GM12878 (cell line): ENCODE measurements around the gene HMGB3. TPM values are rescaled to one million over a fixed set of nuclear protein-coding genes. Genes with fewer than 3 reads are reported as not detected.

Experiments
- ATAC-seq: fragments of 200-7000 bp; cut with Tn5 transposase; 3 replicates; pipeline ENCODE4 v1.9.1; 2020; ENCODE audit warnings: mild to moderate bottlenecking, moderate library complexity
- BruUV-seq: library from RNA; stranded (reverse); fragments of 400-500 nt; replicated peaks from 2 replicates; lab custom pipeline; 2021; lab: Mats Ljungman, UMichigan
- CTCF ChIA-PET: fragments of 300-600 bp; sonication (Branson Sonifier 250); formaldehyde crosslinking; extraction: SDS; loops from one replicate; lab custom pipeline; 2021; ENCODE audit warnings: inconsistent platforms; lab: Yijun Ruan, JAX
- POLR2A ChIA-PET: fragments of 350-600 bp; formaldehyde crosslinking; extraction: SDS; loops from one replicate; lab custom pipeline; 2021; ENCODE audit warnings: inconsistent platforms; lab: Charles Lee
- RAD21 ChIA-PET: fragments of 300-600 bp; sonication (Branson Sonifier 250); formaldehyde crosslinking; loops from one replicate; lab custom pipeline; 2023; ENCODE audit warnings: antibody characterized with exemption; ENCODE audit not compliant: unreplicated experiment; lab: Charles Lee
- SMC1A ChIA-PET: fragments of 300-600 bp; sonication (Branson Sonifier 250); formaldehyde crosslinking; loops from one replicate; lab custom pipeline; 2023; ENCODE audit not compliant: unreplicated experiment, uncharacterized antibody; lab: Charles Lee
- DNase-seq: peaks from one replicate; pipeline ENCODE4 v3.0.0-alpha.2; 2011; ENCODE audit warnings: low read depth, low spot score
- FAIRE-seq: peaks from 3 replicates; lab custom pipeline; 2011; peaks lifted over from hg19 to GRCh38; lab: Jason Lieb, UNC
- H2AFZ ChIP-seq: 2 replicates; pipeline ENCODE4 v1.6.0; 2011; ENCODE audit warnings: low read depth, low read length, control low read depth; ENCODE audit not compliant: control insufficient read depth
- H3K27ac ChIP-seq: 2 replicates; pipeline ENCODE4 v1.5.1; 2011; ENCODE audit warnings: control low read depth; ENCODE audit not compliant: control insufficient read depth, insufficient read depth
- H3K27me3 ChIP-seq, 2 experiments: replicated peaks in 1 of 2; 2 replicates each; pipeline versions ENCODE4 v1.6.0 to v1.6.1; 2011; ENCODE audit warnings: low read length in 1 of 2; ENCODE audit not compliant: control insufficient read depth in 2 of 2, insufficient read depth in 2 of 2
- H3K36me3 ChIP-seq, 2 experiments: 2 replicates each; pipeline ENCODE4 v1.5.1; 2011; ENCODE audit warnings: low read length in 1 of 2; ENCODE audit not compliant: control insufficient read depth in 2 of 2, insufficient read depth in 2 of 2
- H3K4me1 ChIP-seq: 2 replicates; pipeline ENCODE4 v1.6.1; 2011; ENCODE audit warnings: mild to moderate bottlenecking, low read length, moderate library complexity, mixed read lengths; ENCODE audit not compliant: control insufficient read depth, insufficient read depth
- H3K4me2 ChIP-seq: 2 replicates; pipeline ENCODE4 v1.6.0; 2011; ENCODE audit warnings: control low read depth; ENCODE audit not compliant: control insufficient read depth, insufficient read depth
- H3K4me3 ChIP-seq: fragments of 200-600 bp; sonication (generic); 2 replicates; pipeline ENCODE4 v1.5.1; 2016
- H3K79me2 ChIP-seq: 2 replicates; pipeline ENCODE4 v1.6.0; 2011; ENCODE audit warnings: low read length; ENCODE audit not compliant: control insufficient read depth, insufficient read depth
- H3K9ac ChIP-seq: 2 replicates; pipeline ENCODE4 v1.8.0; 2011; ENCODE audit warnings: low read length, control low read depth, mixed read lengths; ENCODE audit not compliant: control insufficient read depth, insufficient read depth
- H3K9me3 ChIP-seq: replicated peaks from 3 replicates; pipeline ENCODE4 v1.5.1; 2011; ENCODE audit warnings: mild to moderate bottlenecking, low read length; ENCODE audit not compliant: control insufficient read depth, insufficient read depth
- H4K20me1 ChIP-seq: 2 replicates; pipeline ENCODE4 v1.6.0; 2011; ENCODE audit not compliant: control insufficient read depth, insufficient read depth
- FOS ChIP-seq: IDR thresholded peaks from 3 replicates; pipeline ENCODE4 v1.6.1; 2011; ENCODE audit warnings: borderline replicate concordance; ENCODE audit not compliant: insufficient read length; ENCODE audit errors: extremely low read depth
- PAX5 ChIP-seq: IDR thresholded peaks from 2 replicates; pipeline ENCODE4 v1.6.1; 2011; ENCODE audit warnings: low read depth, low read length, borderline replicate concordance
- RAD21 ChIP-seq: IDR thresholded peaks from 2 replicates; pipeline ENCODE4 v1.6.1; 2011; ENCODE audit warnings: mild to moderate bottlenecking, low read depth, low read length, moderate library complexity; ENCODE audit not compliant: insufficient read depth
- RB1 ChIP-seq: fragments of 450-650 bp; formaldehyde crosslinking; IDR thresholded peaks from 2 replicates; pipeline ENCODE4 v1.6.1; 2017; ENCODE audit warnings: mild to moderate bottlenecking, borderline replicate concordance
- SREBF2 ChIP-seq: IDR thresholded peaks from 2 replicates; pipeline ENCODE4 v1.6.1; 2012; ENCODE audit warnings: mild to moderate bottlenecking, low read length
- STAT1 ChIP-seq: fragments of 450-650 bp; conservative IDR thresholded peaks from 2 replicates; pipeline ENCODE4 v1.6.1; 2014; ENCODE audit warnings: antibody characterized with exemption, mild to moderate bottlenecking
- YY1 ChIP-seq: IDR thresholded peaks from 2 replicates; pipeline ENCODE4 v1.6.1; 2011; ENCODE audit warnings: low read depth, mild to moderate bottlenecking, low read length
- WGBS: methylation state at CpG from one replicate; pipeline ENCODE4 v1.1.6; 2016; ENCODE audit warnings: low lambda C conversion rate; ENCODE audit not compliant: insufficient replicate concordance, insufficient coverage; ENCODE audit errors: missing lambda C conversion rate; 5-methylcytosine and 5-hydroxymethylcytosine counted together
- in situ Hi-C: fragments of 300-500 bp; cut with MboI; formaldehyde crosslinking; loops from 9 replicates; pipeline ENCODE4 v1.14.3; 2018; ENCODE audit warnings: mixed read lengths
- intact Hi-C: fragments of 100-400 bp; cut with micrococcal nuclease; formaldehyde crosslinking; loops from one replicate; pipeline ENCODE4 v1.14.2; 2022; ENCODE audit not compliant: unreplicated experiment
- polyA plus RNA-seq, 11 experiments: library from polyadenylated mRNA; depleted of rRNA in 4 of 11; unstranded in 6 of 11; stranded (reverse) in 5 of 11; fragments of >200 nt; fragmentation: Nextera tagmentation in 4 of 11; fragmentation: Illumina TruSeq in 1 of 11; extraction: Ambion mirVana in 4 of 11; extraction: Trizol in 1 of 11; gene quantifications; 1 replicate in 1 of 11; 2 replicates in 10 of 11; pipeline versions ENCODE4 v1.2.1 to v1.2.3, GENCODE V29; 2011 to 2016; ENCODE audit warnings: inconsistent platforms in 2 of 11, missing spikeins in 2 of 11, low read depth in 1 of 11
- total RNA-seq, 4 experiments: library from RNA; depleted of rRNA in 3 of 4; stranded (reverse); fragments of >200 nt in 3 of 4; fragmentation: Illumina TruSeq in 1 of 4; extraction: Trizol in 1 of 4; gene quantifications; 2 replicates each; pipeline versions ENCODE4 v1.2.1 to v1.2.3, GENCODE V29; 2013 to 2021
- TF ChIP-seq, protein P1 (sequence below): fragments of 150-350 bp; IDR thresholded peaks from 2 replicates; pipeline ENCODE4 v1.6.1; 2014; ENCODE audit warnings: mild to moderate bottlenecking, low read depth, low read length

The HMGB3 gene
- total and polyA plus RNA-seq, 10 of the 15 experiments (the other 5 are each of a cell fraction or from before 2014, with no cell fraction given), result 19.1 to 167 (median 109) TPM

DNA sequence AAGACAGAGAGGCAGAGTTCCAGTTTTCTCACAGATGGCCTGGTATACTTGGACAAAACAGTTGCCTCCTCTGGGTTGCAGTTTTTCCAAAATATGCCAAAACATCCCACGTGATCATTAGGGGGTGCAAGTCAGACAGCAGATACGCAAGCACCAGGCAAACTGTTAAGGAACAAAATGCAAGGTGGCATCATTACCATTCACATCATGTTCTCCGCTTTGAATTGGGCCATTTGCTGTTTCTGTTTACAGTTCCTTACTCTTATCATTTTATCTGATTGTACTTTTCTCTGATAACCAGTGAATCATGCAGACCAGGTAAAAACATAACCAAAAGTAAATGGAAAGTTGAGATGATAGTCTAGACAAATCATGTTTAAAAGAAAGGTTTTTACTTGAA is 16.4 kb upstream of the HMGB3 start (continued):
- no peak for TF ChIP-seq STAT1

DNA sequence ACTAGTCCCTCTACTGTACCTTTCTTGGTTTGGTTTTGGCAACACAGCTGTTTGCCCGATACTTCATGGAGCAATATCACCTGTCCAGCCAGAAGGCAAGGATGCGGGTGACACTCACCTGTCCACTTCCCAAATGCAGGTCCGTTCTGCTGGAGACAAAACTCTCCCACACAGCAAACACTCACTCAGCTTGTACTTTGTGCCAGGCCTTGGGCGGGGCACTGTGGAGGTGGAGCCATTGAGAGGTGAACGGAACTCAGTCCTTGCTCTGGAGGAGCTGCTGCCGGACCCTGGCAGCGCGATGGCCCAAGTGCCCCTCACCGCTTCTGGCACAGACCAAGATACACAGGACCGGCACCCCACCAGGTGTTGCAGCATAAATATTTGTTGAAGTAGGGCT is 15.3 kb upstream of the HMGB3 start:
- ChIA-PET RAD21 (no interaction called here), SMC1A (no interaction called here), CTCF (no interaction called here)
- no peak overlapping the region for H3K4me2 ChIP-seq
- H3K9me3 ChIP-seq, result no peaks in the 10 kb centered on the region
- 53% methylated on average over 10 of the region's 10 CpGs for WGBS
- no peak overlapping the region for H3K4me3 ChIP-seq
- H3K36me3 ChIP-seq, result no peaks in the 10 kb centered on the region
- H2AFZ ChIP-seq, result no peak overlapping the region
- ATAC-seq, result no peak
- no peak for TF ChIP-seq PAX5
- TF ChIP-seq, all 136 proteins: peak for 0
- Histone ChIP-seq H3K27ac (no peak overlapping the region), H4K20me1 (no peaks in the 10 kb centered on the region), H3K79me2 (no peaks in the 10 kb centered on the region), H3K9ac (no peak overlapping the region), H3K27me3 (peaks cover 0 to 2% of the 10 kb centered on the region in 2 experiments; a peak in 1 of 4 replicates), H3K4me1 (no peaks in the 10 kb centered on the region)
- FAIRE-seq (no peak), DNase-seq (no peak)
- BruUV-seq, result no TSS peak
- POLR2A ChIA-PET, result no interaction called here
- intact Hi-C loops, result no loop called here
- in situ Hi-C loops, result no loop called here

- no peak overlapping the region for H3K9ac ChIP-seq
- ATAC-seq (no peak), FAIRE-seq (no peak), DNase-seq (no peak)
- H3K36me3 ChIP-seq, result no peaks in the 10 kb centered on the region
- no TSS peak for BruUV-seq
- no peak overlapping the region for H2AFZ ChIP-seq
- ChIA-PET RAD21 (no interaction called here), CTCF (no interaction called here), SMC1A (no interaction called here), POLR2A (no interaction called here)
- peaks cover 0 to 2% of the 10 kb centered on the region in 2 experiments; a peak in 1 of 4 replicates for H3K27me3 ChIP-seq
- no peak for TF ChIP-seq YY1
- TF ChIP-seq SREBF2, result no peak
- TF ChIP-seq RB1, result no peak
- TF ChIP-seq, protein P1, sequence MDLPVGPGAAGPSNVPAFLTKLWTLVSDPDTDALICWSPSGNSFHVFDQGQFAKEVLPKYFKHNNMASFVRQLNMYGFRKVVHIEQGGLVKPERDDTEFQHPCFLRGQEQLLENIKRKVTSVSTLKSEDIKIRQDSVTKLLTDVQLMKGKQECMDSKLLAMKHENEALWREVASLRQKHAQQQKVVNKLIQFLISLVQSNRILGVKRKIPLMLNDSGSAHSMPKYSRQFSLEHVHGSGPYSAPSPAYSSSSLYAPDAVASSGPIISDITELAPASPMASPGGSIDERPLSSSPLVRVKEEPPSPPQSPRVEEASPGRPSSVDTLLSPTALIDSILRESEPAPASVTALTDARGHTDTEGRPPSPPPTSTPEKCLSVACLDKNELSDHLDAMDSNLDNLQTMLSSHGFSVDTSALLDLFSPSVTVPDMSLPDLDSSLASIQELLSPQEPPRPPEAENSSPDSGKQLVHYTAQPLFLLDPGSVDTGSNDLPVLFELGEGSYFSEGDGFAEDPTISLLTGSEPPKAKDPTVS, result no peak
- TF ChIP-seq FOS, result no peak
- TF ChIP-seq STAT1, result no peak
- no peak for TF ChIP-seq RAD21
- H4K20me1 ChIP-seq, result no peaks in the 10 kb centered on the region
- no peaks in the 10 kb centered on the region for H3K4me1 ChIP-seq
- no peak overlapping the region for H3K27ac ChIP-seq
- in situ Hi-C loops, result no loop called here
- no peaks in the 10 kb centered on the region for H3K9me3 ChIP-seq
- H3K79me2 ChIP-seq, result no peaks in the 10 kb centered on the region
- H3K4me2 ChIP-seq, result no peak overlapping the region
- WGBS, result 45% methylated on average over 14 of the region's 17 CpGs
- intact Hi-C loops, result no loop called here
- no peak overlapping the region for H3K4me3 ChIP-seq
Measured at GRCh38 chrX:150968862-150969720, 14.0 kb upstream of the HMGB3 start.
